ENCODE data around the gene FADS3.

GRCh38 chr11:61833926-61834277 lies 57.4 kb downstream of the FADS3 start:
- no peak for TF ChIP-seq POLR2A (IDR thresholded peaks at IDR 0.05)
- TF ChIP-seq POLR2AphosphoS5 (IDR thresholded peaks at IDR 0.05), result no peak
- TF ChIP-seq CTCF (IDR thresholded peaks at IDR 0.05), result no peak

Measured in breast epithelium (tissue), 3 donors.